Liver (tissue), 9 donors: ENCODE results near the gene ANKRD6. TPM values are rescaled to one million over a fixed set of nuclear protein-coding genes. Genes with fewer than 3 reads are reported as not detected.

ENCODE experiments used
- DNase-seq: peaks from one replicate; pipeline ENCODE4 v3.0.0-alpha.2; 2017; ENCODE audit warnings: low spot score
- H3K27ac ChIP-seq, 2 donors: one replicate each; pipeline ENCODE4 v1.7.0; 2013; ENCODE audit warnings: inconsistent platforms in 2 of 2, low read length in 2 of 2, control low read depth in 1 of 2, low read depth in 1 of 2, mild to moderate bottlenecking in 1 of 2
- H3K27me3 ChIP-seq, 4 donors: one replicate each; pipeline versions ENCODE4 v1.6.1 to v1.7.0; 2013; ENCODE audit warnings: low read length in 3 of 4, inconsistent platforms in 1 of 4, mild to moderate bottlenecking in 1 of 4, moderate library complexity in 1 of 4; ENCODE audit not compliant: control insufficient read depth in 4 of 4, insufficient read depth in 4 of 4
- H3K36me3 ChIP-seq, 4 donors: one replicate each; pipeline versions ENCODE4 v1.6.1 to v1.7.0; 2013; ENCODE audit warnings: low read length in 3 of 4, mild to moderate bottlenecking in 3 of 4, low read depth in 1 of 4, moderate library complexity in 1 of 4; ENCODE audit not compliant: control insufficient read depth in 4 of 4, insufficient read depth in 3 of 4
- H3K4me1 ChIP-seq, 4 donors: one replicate each; pipeline versions ENCODE4 v1.6.1 to v1.7.0; 2013; ENCODE audit warnings: low read length in 3 of 4, mild to moderate bottlenecking in 3 of 4, moderate library complexity in 1 of 4; ENCODE audit not compliant: control insufficient read depth in 4 of 4, insufficient read depth in 4 of 4
- H3K4me3 ChIP-seq, 3 donors: one replicate each; pipeline versions ENCODE4 v1.6.1 to v1.7.0; 2013; ENCODE audit warnings: low read length in 3 of 3, control low read depth in 1 of 3, low read depth in 1 of 3, mild to moderate bottlenecking in 1 of 3
- H3K9ac ChIP-seq, 2 donors: one replicate each; pipeline ENCODE4 v1.7.0; 2013; ENCODE audit warnings: low read length in 2 of 2, mild to moderate bottlenecking in 2 of 2, moderate library complexity in 2 of 2, control low read depth in 1 of 2, low read depth in 1 of 2
- H3K9me3 ChIP-seq, 4 donors: one replicate each; pipeline versions ENCODE4 v1.6.1 to v1.7.0; 2013; ENCODE audit warnings: low read length in 3 of 4; ENCODE audit not compliant: control insufficient read depth in 4 of 4
- EGR1 ChIP-seq, 2 donors: IDR thresholded peaks; 2 replicates each; pipeline ENCODE4 v1.6.1; 2016 to 2018; ENCODE audit warnings: antibody characterized with exemption in 2 of 2, low read depth in 2 of 2
- FOXA2 ChIP-seq: IDR thresholded peaks from 2 replicates; pipeline ENCODE4 v1.6.1; 2016; ENCODE audit warnings: antibody characterized with exemption
- GABPA ChIP-seq, 2 donors: IDR thresholded peaks in 1 of 2; conservative IDR thresholded peaks in 1 of 2; 2 replicates each; pipeline ENCODE4 v1.6.1; 2016; ENCODE audit warnings: antibody characterized with exemption in 2 of 2, mild to moderate bottlenecking in 1 of 2, moderate library complexity in 1 of 2
- HNF4G ChIP-seq: IDR thresholded peaks from 2 replicates; pipeline ENCODE4 v1.6.1; 2016; ENCODE audit warnings: antibody characterized with exemption
- JUND ChIP-seq, 2 donors: IDR thresholded peaks; 2 replicates each; pipeline ENCODE4 v1.6.1; 2016; ENCODE audit warnings: antibody characterized with exemption in 2 of 2
- NR2F2 ChIP-seq: IDR thresholded peaks from 2 replicates; pipeline ENCODE4 v1.6.1; 2016; ENCODE audit warnings: antibody characterized with exemption
- RAD21 ChIP-seq, 2 donors: IDR thresholded peaks; 2 replicates each; pipeline ENCODE4 v1.6.1; 2016; ENCODE audit warnings: antibody characterized with exemption in 2 of 2, mild to moderate bottlenecking in 2 of 2
- RXRA ChIP-seq, 2 donors: IDR thresholded peaks; 2 replicates each; pipeline ENCODE4 v1.6.1; 2017 to 2018; ENCODE audit warnings: antibody characterized with exemption in 2 of 2, mild to moderate bottlenecking in 1 of 2
- SP1 ChIP-seq: IDR thresholded peaks from 2 replicates; pipeline ENCODE4 v1.6.1; 2018; ENCODE audit warnings: antibody characterized with exemption, mild to moderate bottlenecking
- TAF1 ChIP-seq: conservative IDR thresholded peaks from 2 replicates; pipeline ENCODE4 v1.6.1; 2016; ENCODE audit warnings: antibody characterized with exemption, mild to moderate bottlenecking
- YY1 ChIP-seq: IDR thresholded peaks from 2 replicates; pipeline ENCODE4 v1.6.1; 2016; ENCODE audit warnings: antibody characterized with exemption, mild to moderate bottlenecking
- WGBS: extraction: QIAGEN DNeasy Blood & Tissue Kit; methylation state at CpG from one replicate; pipeline ENCODE4 v1.1.7; 2013; 5-methylcytosine and 5-hydroxymethylcytosine counted together
- polyA plus RNA-seq, 2 donors: library from polyadenylated mRNA; stranded (reverse) in 1 of 2; unstranded in 1 of 2; fragments of 200-250 nt in 1 of 2; fragments of >200 nt in 1 of 2; fragmentation: Nextera tagmentation in 1 of 2; extraction: Ambion mirVana in 1 of 2; gene quantifications; one replicate each; pipeline versions ENCODE4 v1.2.1 to v1.2.3, GENCODE V29; 2013 to 2015
- total RNA-seq, 2 donors: library from RNA; depleted of rRNA; stranded (reverse); fragments of >200 nt; gene quantifications; one replicate each; pipeline ENCODE4 v1.2.3, GENCODE V29; 2014
- TF ChIP-seq, protein P1 (sequence below): IDR thresholded peaks from 2 replicates; pipeline ENCODE4 v1.6.1; 2016; ENCODE audit warnings: antibody characterized with exemption
- TF ChIP-seq, protein P2 (sequence below): IDR thresholded peaks from 2 replicates; pipeline ENCODE4 v1.6.1; 2016; ENCODE audit warnings: antibody characterized with exemption
- TF ChIP-seq, protein P3 (sequence below): IDR thresholded peaks from 2 replicates; pipeline ENCODE4 v1.6.1; 2016; ENCODE audit warnings: antibody characterized with exemption
- TF ChIP-seq, protein P4 (sequence below): IDR thresholded peaks from 2 replicates; pipeline ENCODE4 v1.6.1; 2016; ENCODE audit warnings: antibody characterized with exemption, mild to moderate bottlenecking
- TF ChIP-seq, protein P5 (sequence below): fragments of 150-350 bp; IDR thresholded peaks from 2 replicates; pipeline ENCODE4 v1.5.1; 2017; ENCODE audit warnings: improper control_type of control experiment, low read depth, low read length; ENCODE audit not compliant: missing input control
- donor health status: healthy.
- donor health status: healthy.
- donor health status: healthy.
- donor health status: healthy.
- donor health status: healthy.

Gene ANKRD6
- total and polyA plus RNA-seq, 4 donors = 2.9 to 9.2 (median 3.8) TPM

DNA sequence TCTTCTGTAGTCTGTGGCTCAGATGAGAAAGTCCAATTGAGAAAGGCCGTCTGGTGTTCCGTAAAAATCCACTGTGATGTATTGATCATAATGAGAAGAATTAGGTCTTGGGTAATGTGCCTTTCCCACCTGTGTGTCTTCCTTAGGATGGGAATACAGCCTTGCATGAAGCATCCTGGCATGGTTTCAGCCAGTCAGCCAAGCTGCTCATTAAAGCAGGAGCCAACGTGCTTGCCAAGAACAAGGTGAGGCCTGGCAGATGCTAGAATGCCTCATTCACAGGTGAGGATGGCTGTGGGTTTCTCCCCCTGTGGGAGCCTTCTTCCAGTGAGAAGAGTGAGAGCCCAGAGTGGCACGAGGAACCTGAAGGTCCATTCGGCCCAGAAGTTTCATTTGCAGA is 172.9 kb downstream of the ANKRD6 start:
- TF ChIP-seq HNF4G (no peak), EGR1 (IDR thresholded peaks at IDR 0.05; ENCODE audit: low read depth in 2 of 2) (no peak), SP1 (no peak), RXRA (IDR thresholded peaks at IDR 0.05) (no peak), TAF1 (no peak), FOXA2 (no peak), JUND (IDR thresholded peaks at IDR 0.05) (no peak), YY1 (no peak), NR2F2 (no peak), GABPA (IDR thresholded peaks at IDR 0.05 in 1 of 2, conservative IDR thresholded peaks at IDR 0.05 in 1 of 2) (no peak)
- TF ChIP-seq, protein P1, sequence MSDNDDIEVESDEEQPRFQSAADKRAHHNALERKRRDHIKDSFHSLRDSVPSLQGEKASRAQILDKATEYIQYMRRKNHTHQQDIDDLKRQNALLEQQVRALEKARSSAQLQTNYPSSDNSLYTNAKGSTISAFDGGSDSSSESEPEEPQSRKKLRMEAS = no peak
- TF ChIP-seq, protein P2, sequence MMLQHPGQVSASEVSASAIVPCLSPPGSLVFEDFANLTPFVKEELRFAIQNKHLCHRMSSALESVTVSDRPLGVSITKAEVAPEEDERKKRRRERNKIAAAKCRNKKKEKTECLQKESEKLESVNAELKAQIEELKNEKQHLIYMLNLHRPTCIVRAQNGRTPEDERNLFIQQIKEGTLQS = no peak
- TF ChIP-seq, protein P3, sequence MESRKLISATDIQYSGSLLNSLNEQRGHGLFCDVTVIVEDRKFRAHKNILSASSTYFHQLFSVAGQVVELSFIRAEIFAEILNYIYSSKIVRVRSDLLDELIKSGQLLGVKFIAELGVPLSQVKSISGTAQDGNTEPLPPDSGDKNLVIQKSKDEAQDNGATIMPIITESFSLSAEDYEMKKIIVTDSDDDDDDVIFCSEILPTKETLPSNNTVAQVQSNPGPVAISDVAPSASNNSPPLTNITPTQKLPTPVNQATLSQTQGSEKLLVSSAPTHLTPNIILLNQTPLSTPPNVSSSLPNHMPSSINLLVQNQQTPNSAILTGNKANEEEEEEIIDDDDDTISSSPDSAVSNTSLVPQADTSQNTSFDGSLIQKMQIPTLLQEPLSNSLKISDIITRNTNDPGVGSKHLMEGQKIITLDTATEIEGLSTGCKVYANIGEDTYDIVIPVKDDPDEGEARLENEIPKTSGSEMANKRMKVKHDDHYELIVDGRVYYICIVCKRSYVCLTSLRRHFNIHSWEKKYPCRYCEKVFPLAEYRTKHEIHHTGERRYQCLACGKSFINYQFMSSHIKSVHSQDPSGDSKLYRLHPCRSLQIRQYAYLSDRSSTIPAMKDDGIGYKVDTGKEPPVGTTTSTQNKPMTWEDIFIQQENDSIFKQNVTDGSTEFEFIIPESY = no peak
- TF ChIP-seq, protein P4, sequence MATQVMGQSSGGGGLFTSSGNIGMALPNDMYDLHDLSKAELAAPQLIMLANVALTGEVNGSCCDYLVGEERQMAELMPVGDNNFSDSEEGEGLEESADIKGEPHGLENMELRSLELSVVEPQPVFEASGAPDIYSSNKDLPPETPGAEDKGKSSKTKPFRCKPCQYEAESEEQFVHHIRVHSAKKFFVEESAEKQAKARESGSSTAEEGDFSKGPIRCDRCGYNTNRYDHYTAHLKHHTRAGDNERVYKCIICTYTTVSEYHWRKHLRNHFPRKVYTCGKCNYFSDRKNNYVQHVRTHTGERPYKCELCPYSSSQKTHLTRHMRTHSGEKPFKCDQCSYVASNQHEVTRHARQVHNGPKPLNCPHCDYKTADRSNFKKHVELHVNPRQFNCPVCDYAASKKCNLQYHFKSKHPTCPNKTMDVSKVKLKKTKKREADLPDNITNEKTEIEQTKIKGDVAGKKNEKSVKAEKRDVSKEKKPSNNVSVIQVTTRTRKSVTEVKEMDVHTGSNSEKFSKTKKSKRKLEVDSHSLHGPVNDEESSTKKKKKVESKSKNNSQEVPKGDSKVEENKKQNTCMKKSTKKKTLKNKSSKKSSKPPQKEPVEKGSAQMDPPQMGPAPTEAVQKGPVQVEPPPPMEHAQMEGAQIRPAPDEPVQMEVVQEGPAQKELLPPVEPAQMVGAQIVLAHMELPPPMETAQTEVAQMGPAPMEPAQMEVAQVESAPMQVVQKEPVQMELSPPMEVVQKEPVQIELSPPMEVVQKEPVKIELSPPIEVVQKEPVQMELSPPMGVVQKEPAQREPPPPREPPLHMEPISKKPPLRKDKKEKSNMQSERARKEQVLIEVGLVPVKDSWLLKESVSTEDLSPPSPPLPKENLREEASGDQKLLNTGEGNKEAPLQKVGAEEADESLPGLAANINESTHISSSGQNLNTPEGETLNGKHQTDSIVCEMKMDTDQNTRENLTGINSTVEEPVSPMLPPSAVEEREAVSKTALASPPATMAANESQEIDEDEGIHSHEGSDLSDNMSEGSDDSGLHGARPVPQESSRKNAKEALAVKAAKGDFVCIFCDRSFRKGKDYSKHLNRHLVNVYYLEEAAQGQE = no peak
- TF ChIP-seq, protein P5, sequence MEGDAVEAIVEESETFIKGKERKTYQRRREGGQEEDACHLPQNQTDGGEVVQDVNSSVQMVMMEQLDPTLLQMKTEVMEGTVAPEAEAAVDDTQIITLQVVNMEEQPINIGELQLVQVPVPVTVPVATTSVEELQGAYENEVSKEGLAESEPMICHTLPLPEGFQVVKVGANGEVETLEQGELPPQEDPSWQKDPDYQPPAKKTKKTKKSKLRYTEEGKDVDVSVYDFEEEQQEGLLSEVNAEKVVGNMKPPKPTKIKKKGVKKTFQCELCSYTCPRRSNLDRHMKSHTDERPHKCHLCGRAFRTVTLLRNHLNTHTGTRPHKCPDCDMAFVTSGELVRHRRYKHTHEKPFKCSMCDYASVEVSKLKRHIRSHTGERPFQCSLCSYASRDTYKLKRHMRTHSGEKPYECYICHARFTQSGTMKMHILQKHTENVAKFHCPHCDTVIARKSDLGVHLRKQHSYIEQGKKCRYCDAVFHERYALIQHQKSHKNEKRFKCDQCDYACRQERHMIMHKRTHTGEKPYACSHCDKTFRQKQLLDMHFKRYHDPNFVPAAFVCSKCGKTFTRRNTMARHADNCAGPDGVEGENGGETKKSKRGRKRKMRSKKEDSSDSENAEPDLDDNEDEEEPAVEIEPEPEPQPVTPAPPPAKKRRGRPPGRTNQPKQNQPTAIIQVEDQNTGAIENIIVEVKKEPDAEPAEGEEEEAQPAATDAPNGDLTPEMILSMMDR = no peak
- peaks cover 0 to 2% (median 0%) of the 10 kb centered on the region in 4 donors for H3K36me3 ChIP-seq
- H3K4me3 ChIP-seq = no peak overlapping the region
- WGBS = 95% methylated on average over 5 of the region's 5 CpGs
- no peaks in the 10 kb centered on the region for H3K4me1 ChIP-seq
- H3K9ac ChIP-seq = no peak overlapping the region
- no peak for DNase-seq
- no peaks in the 10 kb centered on the region for H3K9me3 ChIP-seq
- H3K27me3 ChIP-seq = no peaks in the 10 kb centered on the region
- H3K27ac ChIP-seq = no peak overlapping the region

DNA sequence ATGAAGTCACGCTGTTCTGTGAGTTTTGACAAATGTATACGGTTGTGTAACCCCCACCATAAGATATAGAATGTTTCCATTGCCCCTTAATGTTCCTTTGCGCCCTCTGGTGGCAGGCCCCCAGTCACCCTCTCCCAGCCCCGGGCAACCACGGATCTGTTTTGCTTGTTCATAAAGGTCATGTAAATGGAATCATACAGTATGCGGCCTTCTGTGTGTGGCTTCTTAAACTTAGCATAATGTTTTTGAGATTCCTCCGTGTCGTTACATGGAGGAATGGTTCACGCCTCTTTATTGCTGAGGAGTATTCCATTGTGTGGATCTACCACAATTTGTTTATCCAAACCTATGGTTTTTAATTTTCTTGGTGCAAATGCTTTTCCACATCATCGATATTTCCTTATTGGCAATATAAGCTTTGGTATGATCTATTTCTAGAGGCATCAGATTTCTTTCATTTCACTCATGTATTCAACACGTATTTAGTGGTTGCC is 177.2 kb downstream of the ANKRD6 start:
- Histone ChIP-seq H3K36me3 (peaks cover 0 to 2% (median 0%) of the 10 kb centered on the region in 4 donors), H3K4me3 (no peak overlapping the region), H3K4me1 (no peaks in the 10 kb centered on the region), H3K27ac (no peak overlapping the region), H3K9me3 (no peaks in the 10 kb centered on the region), H3K27me3 (no peaks in the 10 kb centered on the region), H3K9ac (no peak overlapping the region)
- TF ChIP-seq, protein P5 = peak; percentile 83
- no peak for TF ChIP-seq HNF4G
- peak; percentile 80 to 89 for TF ChIP-seq RAD21 (IDR thresholded peaks at IDR 0.05)
- peak; percentile 81 for DNase-seq
- 41% methylated on average over 11 of the region's 11 CpGs for WGBS
